Measurements from ENCODE around the gene SLC27A1.
"Not testable (repeated sequence)": the region's sequence is repeated elsewhere in the genome, so short reads cannot be mapped to it uniquely, and the experiment has no call there.

SLC27A1 gene

GRCh38 chr19:17487284-17488121 lies 17.2 kb downstream of the SLC27A1 start:
- no peak for DNase-seq

- peak; percentile 59 for DNase-seq
Observed at GRCh38 chr19:17488593-17489391, 18.5 kb downstream of the SLC27A1 start.

- no peak for DNase-seq
Observed at GRCh38 chr19:17489392-17490030, 19.2 kb downstream of the SLC27A1 start.

- DNase-seq = no peak
Observed at GRCh38 chr19:17490411-17490810, 20.1 kb downstream of the SLC27A1 start.

GRCh38 chr19:17491287-17491686 lies 21.0 kb downstream of the SLC27A1 start:
- DNase-seq = no peak

GRCh38 chr19:17495639-17496296 lies 25.4 kb downstream of the SLC27A1 start:
- no peak for DNase-seq

GRCh38 chr19:17496337-17496997 lies 26.1 kb downstream of the SLC27A1 start:
- peak; percentile 11 for DNase-seq

- no peak for DNase-seq
Observed at GRCh38 chr19:17497149-17497798, 26.9 kb downstream of the SLC27A1 start.

- DNase-seq = not testable (repeated sequence)
Observed at GRCh38 chr19:17499025-17499424, 28.7 kb downstream of the SLC27A1 start.

GRCh38 chr19:17499648-17500446 lies 29.5 kb downstream of the SLC27A1 start:
- DNase-seq = no peak

GRCh38 chr19:17500447-17501198 lies 30.3 kb downstream of the SLC27A1 start:
- no peak for DNase-seq

GRCh38 chr19:17503240-17503639 lies 32.9 kb downstream of the SLC27A1 start:
- DNase-seq = no peak

- DNase-seq = no peak
Observed at GRCh38 chr19:17504030-17504429, 33.7 kb downstream of the SLC27A1 start.

- DNase-seq = no peak
Observed at GRCh38 chr19:17504456-17504855, 34.1 kb downstream of the SLC27A1 start.

- no peak for DNase-seq
Observed at GRCh38 chr19:17505223-17505622, 34.9 kb downstream of the SLC27A1 start.

- DNase-seq = no peak
Observed at GRCh38 chr19:17506745-17507144, 36.4 kb downstream of the SLC27A1 start.

- DNase-seq = not testable (repeated sequence)
Observed at GRCh38 chr19:17508558-17508933, 38.2 kb downstream of the SLC27A1 start.

- DNase-seq = no peak
Observed at GRCh38 chr19:17510220-17510993, 40.1 kb downstream of the SLC27A1 start.

All from NCI-H526 treated with DMSO at 0.1 percent for 48 hours (cell line).